Liver (tissue), 9 donors: Measurements from ENCODE around the gene BTG4. TPM values are rescaled to one million over a fixed set of nuclear protein-coding genes. Genes with fewer than 3 reads are reported as not detected.

Experiments
- DNase-seq: peaks from one replicate; pipeline ENCODE4 v3.0.0-alpha.2; 2017; ENCODE audit warnings: low spot score
- H3K27ac ChIP-seq, 2 donors: one replicate each; pipeline ENCODE4 v1.7.0; 2013; ENCODE audit warnings: inconsistent platforms in 2 of 2, low read length in 2 of 2, control low read depth in 1 of 2, low read depth in 1 of 2, mild to moderate bottlenecking in 1 of 2
- H3K27me3 ChIP-seq, 4 donors: one replicate each; pipeline versions ENCODE4 v1.6.1 to v1.7.0; 2013; ENCODE audit warnings: low read length in 3 of 4, inconsistent platforms in 1 of 4, mild to moderate bottlenecking in 1 of 4, moderate library complexity in 1 of 4; ENCODE audit not compliant: control insufficient read depth in 4 of 4, insufficient read depth in 4 of 4
- H3K36me3 ChIP-seq, 4 donors: one replicate each; pipeline versions ENCODE4 v1.6.1 to v1.7.0; 2013; ENCODE audit warnings: low read length in 3 of 4, mild to moderate bottlenecking in 3 of 4, low read depth in 1 of 4, moderate library complexity in 1 of 4; ENCODE audit not compliant: control insufficient read depth in 4 of 4, insufficient read depth in 3 of 4
- H3K4me1 ChIP-seq, 4 donors: one replicate each; pipeline versions ENCODE4 v1.6.1 to v1.7.0; 2013; ENCODE audit warnings: low read length in 3 of 4, mild to moderate bottlenecking in 3 of 4, moderate library complexity in 1 of 4; ENCODE audit not compliant: control insufficient read depth in 4 of 4, insufficient read depth in 4 of 4
- H3K4me3 ChIP-seq, 3 donors: one replicate each; pipeline versions ENCODE4 v1.6.1 to v1.7.0; 2013; ENCODE audit warnings: low read length in 3 of 3, control low read depth in 1 of 3, low read depth in 1 of 3, mild to moderate bottlenecking in 1 of 3
- H3K9ac ChIP-seq, 2 donors: one replicate each; pipeline ENCODE4 v1.7.0; 2013; ENCODE audit warnings: low read length in 2 of 2, mild to moderate bottlenecking in 2 of 2, moderate library complexity in 2 of 2, control low read depth in 1 of 2, low read depth in 1 of 2
- H3K9me3 ChIP-seq, 4 donors: one replicate each; pipeline versions ENCODE4 v1.6.1 to v1.7.0; 2013; ENCODE audit warnings: low read length in 3 of 4; ENCODE audit not compliant: control insufficient read depth in 4 of 4
- ATF3 ChIP-seq: IDR thresholded peaks from 2 replicates; pipeline ENCODE4 v1.6.1; 2016; ENCODE audit warnings: antibody characterized with exemption
- CTCF ChIP-seq: fragments of 150-350 bp; IDR thresholded peaks from 2 replicates; pipeline ENCODE4 v1.5.1; 2017; ENCODE audit warnings: improper control_type of control experiment, low read depth, low read length; ENCODE audit not compliant: missing input control
- EGR1 ChIP-seq, 2 donors: IDR thresholded peaks; 2 replicates each; pipeline ENCODE4 v1.6.1; 2016 to 2018; ENCODE audit warnings: antibody characterized with exemption in 2 of 2, low read depth in 2 of 2
- FOXA1 ChIP-seq: IDR thresholded peaks from 2 replicates; pipeline ENCODE4 v1.6.1; 2016; ENCODE audit warnings: antibody characterized with exemption
- FOXA2 ChIP-seq: IDR thresholded peaks from 2 replicates; pipeline ENCODE4 v1.6.1; 2016; ENCODE audit warnings: antibody characterized with exemption
- HNF4A ChIP-seq, 2 donors: conservative IDR thresholded peaks; 2 replicates each; pipeline ENCODE4 v1.6.1; 2016; ENCODE audit warnings: antibody characterized with exemption in 2 of 2, mild to moderate bottlenecking in 2 of 2
- HNF4G ChIP-seq: IDR thresholded peaks from 2 replicates; pipeline ENCODE4 v1.6.1; 2016; ENCODE audit warnings: antibody characterized with exemption
- JUND ChIP-seq, 2 donors: IDR thresholded peaks; 2 replicates each; pipeline ENCODE4 v1.6.1; 2016; ENCODE audit warnings: antibody characterized with exemption in 2 of 2
- NR2F2 ChIP-seq: IDR thresholded peaks from 2 replicates; pipeline ENCODE4 v1.6.1; 2016; ENCODE audit warnings: antibody characterized with exemption
- RAD21 ChIP-seq, 2 donors: IDR thresholded peaks; 2 replicates each; pipeline ENCODE4 v1.6.1; 2016; ENCODE audit warnings: antibody characterized with exemption in 2 of 2, mild to moderate bottlenecking in 2 of 2
- REST ChIP-seq: IDR thresholded peaks from 2 replicates; pipeline ENCODE4 v1.6.1; 2016; ENCODE audit warnings: antibody characterized with exemption, mild to moderate bottlenecking
- RXRA ChIP-seq, 2 donors: IDR thresholded peaks; 2 replicates each; pipeline ENCODE4 v1.6.1; 2017 to 2018; ENCODE audit warnings: antibody characterized with exemption in 2 of 2, mild to moderate bottlenecking in 1 of 2
- SP1 ChIP-seq: IDR thresholded peaks from 2 replicates; pipeline ENCODE4 v1.6.1; 2018; ENCODE audit warnings: antibody characterized with exemption, mild to moderate bottlenecking
- YY1 ChIP-seq: IDR thresholded peaks from 2 replicates; pipeline ENCODE4 v1.6.1; 2016; ENCODE audit warnings: antibody characterized with exemption, mild to moderate bottlenecking
- WGBS: extraction: QIAGEN DNeasy Blood & Tissue Kit; methylation state at CpG from one replicate; pipeline ENCODE4 v1.1.7; 2013; 5-methylcytosine and 5-hydroxymethylcytosine counted together
- polyA plus RNA-seq, 2 donors: library from polyadenylated mRNA; stranded (reverse) in 1 of 2; unstranded in 1 of 2; fragments of 200-250 nt in 1 of 2; fragments of >200 nt in 1 of 2; fragmentation: Nextera tagmentation in 1 of 2; extraction: Ambion mirVana in 1 of 2; gene quantifications; one replicate each; pipeline versions ENCODE4 v1.2.1 to v1.2.3, GENCODE V29; 2013 to 2015
- total RNA-seq, 2 donors: library from RNA; depleted of rRNA; stranded (reverse); fragments of >200 nt; gene quantifications; one replicate each; pipeline ENCODE4 v1.2.3, GENCODE V29; 2014
- TF ChIP-seq, protein P1 (sequence below): IDR thresholded peaks from 2 replicates; pipeline ENCODE4 v1.6.1; 2016; ENCODE audit warnings: antibody characterized with exemption
- TF ChIP-seq, protein P2 (sequence below): IDR thresholded peaks from 2 replicates; pipeline ENCODE4 v1.6.1; 2016; ENCODE audit warnings: antibody characterized with exemption
- donor health status: healthy.
- donor health status: healthy.
- donor health status: healthy.
- donor health status: healthy.
- donor health status: healthy.

Gene BTG4
- total and polyA plus RNA-seq, 4 donors = not detected

- WGBS = 72% methylated on average over 10 of the region's 10 CpGs
- peaks cover 0 to 22% (median 11%) of the 10 kb centered on the region in 4 donors for H3K4me1 ChIP-seq
- peaks cover 0 to 4% (median 1%) of the 10 kb centered on the region in 4 donors for H3K27me3 ChIP-seq
- H3K9me3 ChIP-seq = no peaks in the 10 kb centered on the region
- H3K4me3 ChIP-seq = no peak overlapping the region
- TF ChIP-seq REST (no peak), FOXA1 (no peak), CTCF (no peak), RAD21 (IDR thresholded peaks at IDR 0.05) (no peak), FOXA2 (no peak)
- no peak overlapping the region for H3K27ac ChIP-seq
- DNase-seq = no peak
- no peak overlapping the region for H3K9ac ChIP-seq
- no peaks in the 10 kb centered on the region for H3K36me3 ChIP-seq
Measured at GRCh38 chr11:111542606-111543275, 30.6 kb upstream of the BTG4 start.

DNA sequence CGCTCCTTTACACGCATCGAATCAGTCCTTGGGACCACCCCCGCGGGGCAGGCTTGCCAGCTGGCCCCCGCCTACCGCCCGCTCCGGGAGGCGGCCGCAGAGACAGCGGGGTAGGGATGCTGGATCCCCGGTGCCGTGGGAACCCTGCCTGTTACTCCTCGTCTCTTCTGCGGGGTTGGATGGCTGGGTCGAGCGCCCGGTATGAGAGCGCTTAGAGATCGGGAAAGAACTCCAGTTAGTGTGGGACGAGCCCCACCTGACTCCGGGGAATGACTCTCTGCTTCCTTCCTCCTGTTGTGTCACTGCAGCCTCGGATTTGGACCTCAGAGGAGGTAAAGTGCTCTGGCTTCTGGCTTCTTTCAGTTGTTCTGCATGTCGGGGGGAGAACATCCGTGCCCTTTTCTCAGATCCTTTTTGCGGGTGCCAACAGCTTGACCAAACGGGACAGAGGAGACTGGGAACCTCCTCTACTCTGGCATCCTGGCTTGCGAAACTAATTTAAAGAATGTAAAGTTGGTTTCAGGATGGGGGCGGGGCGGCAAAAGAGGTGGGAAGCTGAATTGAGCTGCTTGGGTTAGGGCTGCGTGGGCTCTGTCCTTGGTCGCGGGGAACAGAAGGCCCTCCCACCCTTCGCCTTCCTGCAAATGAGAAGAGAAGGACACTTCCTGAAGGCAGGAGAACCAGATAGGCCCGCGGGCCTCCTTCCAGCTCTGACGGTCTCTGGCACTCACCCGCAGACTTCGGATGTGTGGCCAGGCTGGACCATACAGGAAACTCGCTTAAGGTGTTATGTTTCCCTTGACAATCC is 29.3 kb upstream of the BTG4 start:
- Histone ChIP-seq H3K36me3 (no peaks in the 10 kb centered on the region), H3K27me3 (peaks cover 0 to 4% (median 1%) of the 10 kb centered on the region in 4 donors), H3K4me3 (peak overlapping the region in 2 of 3 donors; percentile 25 to 51), H3K27ac (no peak overlapping the region), H3K4me1 (peaks cover 0 to 22% (median 11%) of the 10 kb centered on the region in 4 donors), H3K9me3 (no peaks in the 10 kb centered on the region), H3K9ac (no peak overlapping the region)
- WGBS = 9% methylated on average over 41 of the region's 41 CpGs
- DNase-seq = no peak
- TF ChIP-seq, protein P1, sequence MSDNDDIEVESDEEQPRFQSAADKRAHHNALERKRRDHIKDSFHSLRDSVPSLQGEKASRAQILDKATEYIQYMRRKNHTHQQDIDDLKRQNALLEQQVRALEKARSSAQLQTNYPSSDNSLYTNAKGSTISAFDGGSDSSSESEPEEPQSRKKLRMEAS = no peak
- TF ChIP-seq RAD21 (IDR thresholded peaks at IDR 0.05) = no peak
- no peak for TF ChIP-seq HNF4A (conservative IDR thresholded peaks at IDR 0.05)
- TF ChIP-seq HNF4G = no peak
- no peak for TF ChIP-seq CTCF
- TF ChIP-seq, protein P2, sequence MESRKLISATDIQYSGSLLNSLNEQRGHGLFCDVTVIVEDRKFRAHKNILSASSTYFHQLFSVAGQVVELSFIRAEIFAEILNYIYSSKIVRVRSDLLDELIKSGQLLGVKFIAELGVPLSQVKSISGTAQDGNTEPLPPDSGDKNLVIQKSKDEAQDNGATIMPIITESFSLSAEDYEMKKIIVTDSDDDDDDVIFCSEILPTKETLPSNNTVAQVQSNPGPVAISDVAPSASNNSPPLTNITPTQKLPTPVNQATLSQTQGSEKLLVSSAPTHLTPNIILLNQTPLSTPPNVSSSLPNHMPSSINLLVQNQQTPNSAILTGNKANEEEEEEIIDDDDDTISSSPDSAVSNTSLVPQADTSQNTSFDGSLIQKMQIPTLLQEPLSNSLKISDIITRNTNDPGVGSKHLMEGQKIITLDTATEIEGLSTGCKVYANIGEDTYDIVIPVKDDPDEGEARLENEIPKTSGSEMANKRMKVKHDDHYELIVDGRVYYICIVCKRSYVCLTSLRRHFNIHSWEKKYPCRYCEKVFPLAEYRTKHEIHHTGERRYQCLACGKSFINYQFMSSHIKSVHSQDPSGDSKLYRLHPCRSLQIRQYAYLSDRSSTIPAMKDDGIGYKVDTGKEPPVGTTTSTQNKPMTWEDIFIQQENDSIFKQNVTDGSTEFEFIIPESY = no peak
- TF ChIP-seq ATF3 = no peak
- no peak for TF ChIP-seq FOXA1
- TF ChIP-seq NR2F2 = no peak
- TF ChIP-seq EGR1 (IDR thresholded peaks at IDR 0.05; ENCODE audit: low read depth in 2 of 2) = no peak
- no peak for TF ChIP-seq YY1
- TF ChIP-seq RXRA (IDR thresholded peaks at IDR 0.05) = no peak
- TF ChIP-seq SP1 = no peak
- TF ChIP-seq JUND (IDR thresholded peaks at IDR 0.05) = no peak
- TF ChIP-seq REST = no peak
